HG03103 (cell line): Measurements from ENCODE around the gene NBEA.
"Not testable (repeated sequence)": the region's sequence is repeated elsewhere in the genome, so short reads cannot be mapped to it uniquely, and the experiment has no call there.

Experiments used
- ATAC-seq: cut with Tn5 transposase; IDR thresholded peaks from one replicate; pipeline ENCODE4 v1.9.1; 2021; ENCODE audit warnings: low read depth; ENCODE audit not compliant: unreplicated experiment

NBEA gene

GRCh38 chr13:35354285-35354684 lies 412.2 kb downstream of the NBEA start:
- ATAC-seq, result no peak

GRCh38 chr13:35354882-35355281 lies 412.8 kb downstream of the NBEA start:
- no peak for ATAC-seq

GRCh38 chr13:35356572-35356971 lies 414.5 kb downstream of the NBEA start:
- ATAC-seq, result no peak

- ATAC-seq, result no peak
These were observed 423.8 kb downstream of the NBEA start for GRCh38 chr13:35365883-35366282.

GRCh38 chr13:35367586-35367985 lies 425.5 kb downstream of the NBEA start:
- ATAC-seq, result no peak

GRCh38 chr13:35378939-35379338 lies 436.9 kb downstream of the NBEA start:
- no peak for ATAC-seq

- no peak for ATAC-seq
These were observed 437.6 kb downstream of the NBEA start for GRCh38 chr13:35379663-35380062.

GRCh38 chr13:35387682-35388250 lies 445.7 kb downstream of the NBEA start:
- ATAC-seq, result no peak

GRCh38 chr13:35388441-35389355 lies 446.6 kb downstream of the NBEA start:
- ATAC-seq, result no peak

- no peak for ATAC-seq
These were observed 447.5 kb downstream of the NBEA start for GRCh38 chr13:35389535-35389934.

- no peak for ATAC-seq
These were observed 450.7 kb downstream of the NBEA start for GRCh38 chr13:35392768-35393167.

- no peak for ATAC-seq
These were observed 451.8 kb downstream of the NBEA start for GRCh38 chr13:35393886-35394285.

- ATAC-seq, result not testable (repeated sequence)
These were observed 466.2 kb downstream of the NBEA start for GRCh38 chr13:35408285-35408684.

- ATAC-seq, result no peak
These were observed 469.1 kb downstream of the NBEA start for GRCh38 chr13:35411059-35411744.

- ATAC-seq, result no peak
These were observed 506.4 kb downstream of the NBEA start for GRCh38 chr13:35448465-35448864.

GRCh38 chr13:35449821-35450220 lies 507.8 kb downstream of the NBEA start:
- ATAC-seq, result no peak

- ATAC-seq, result no peak
These were observed 513.0 kb downstream of the NBEA start for GRCh38 chr13:35455022-35455421.

GRCh38 chr13:35457258-35457657 lies 515.2 kb downstream of the NBEA start:
- ATAC-seq, result no peak

GRCh38 chr13:35460061-35460460 lies 518.0 kb downstream of the NBEA start:
- ATAC-seq, result no peak

- ATAC-seq, result no peak
These were observed 523.3 kb downstream of the NBEA start for GRCh38 chr13:35465371-35465770.

- no peak for ATAC-seq
These were observed 526.1 kb downstream of the NBEA start for GRCh38 chr13:35468195-35468594.
